H1 (cell line): ENCODE results near the gene HDAC7. TPM values are rescaled to one million over a fixed set of nuclear protein-coding genes. Genes with fewer than 3 reads are reported as not detected.
A peak's percentile ranks its signal among the peaks of the same experiment; 100 is the strongest.

Experiments
- CTCF ChIA-PET: fragments of 300-600 bp; sonication (Branson Sonifier 250); formaldehyde crosslinking; loops from one replicate; lab custom pipeline; 2021; ENCODE audit not compliant: partially characterized antibody; lab: Charles Lee
- POLR2A ChIA-PET: fragments of 300-600 bp; sonication (Branson Sonifier 250); formaldehyde crosslinking; loops from one replicate; lab custom pipeline; 2021; ENCODE audit warnings: inconsistent platforms; ENCODE audit not compliant: partially characterized antibody; lab: Charles Lee
- DNase-seq, 2 experiments: peaks; one replicate each; pipeline versions ENCODE4 v3.0.0 to v3.0.0-alpha.2; 2010 to 2022; ENCODE audit warnings: low spot score in 2 of 2, low read depth in 1 of 2, mixed read lengths in 1 of 2
- FAIRE-seq: peaks from 2 replicates; lab custom pipeline; 2011; peaks lifted over from hg19 to GRCh38; lab: Jason Lieb, UNC
- H2AFZ ChIP-seq: 2 replicates; pipeline ENCODE4 v1.8.1; 2012; ENCODE audit warnings: low read length, inconsistent platforms
- H2AK5ac ChIP-seq: 2 replicates; pipeline ENCODE4 v1.6.1; 2013; ENCODE audit warnings: low read depth, low read length
- H2BK120ac ChIP-seq: replicated peaks from 2 replicates; pipeline ENCODE3; 2013; ENCODE audit warnings: low read depth, low read length, inconsistent platforms
- H2BK12ac ChIP-seq: 2 replicates; pipeline ENCODE4 v1.6.1; 2013; ENCODE audit warnings: low read depth, low read length
- H2BK15ac ChIP-seq: 2 replicates; pipeline ENCODE4 v1.6.1; 2013; ENCODE audit warnings: low read length
- H2BK20ac ChIP-seq: 2 replicates; pipeline ENCODE4 v1.6.1; 2013; ENCODE audit warnings: low read length
- H2BK5ac ChIP-seq: 2 replicates; pipeline ENCODE4 v1.6.1; 2013; ENCODE audit warnings: low read depth, low read length
- H3K14ac ChIP-seq: 2 replicates; pipeline ENCODE4 v1.6.1; 2013; ENCODE audit warnings: inconsistent platforms; ENCODE audit not compliant: insufficient read length
- H3K18ac ChIP-seq: 2 replicates; pipeline ENCODE4 v1.6.1; 2013; ENCODE audit warnings: low read length; ENCODE audit errors: extremely low read depth
- H3K23ac ChIP-seq: 2 replicates; pipeline ENCODE4 v1.6.1; 2013; ENCODE audit warnings: inconsistent platforms; ENCODE audit not compliant: insufficient read length
- H3K23me2 ChIP-seq: 2 replicates; pipeline ENCODE4 v1.6.1; 2013; ENCODE audit warnings: low read depth, low read length
- H3K27ac ChIP-seq: 2 replicates; pipeline ENCODE4 v1.6.1; 2011; ENCODE audit warnings: low read depth, low read length, inconsistent platforms
- H3K27me3 ChIP-seq, 4 experiments: replicated peaks in 1 of 4; 1 replicate in 1 of 4; 2 replicates in 3 of 4; pipeline versions ENCODE4 v1.6.1 to v1.8.1; 2011 to 2013; ENCODE audit warnings: low read length in 3 of 4, mild to moderate bottlenecking in 3 of 4, inconsistent platforms in 2 of 4, mixed read lengths in 2 of 4, moderate library complexity in 1 of 4; ENCODE audit not compliant: control insufficient read depth in 3 of 4, insufficient read depth in 3 of 4; ENCODE audit errors: extremely low read depth in 1 of 4
- H3K36me3 ChIP-seq, 4 experiments: 2 replicates each; pipeline versions ENCODE4 v1.6.1 to v1.8.1; 2011 to 2013; ENCODE audit warnings: mild to moderate bottlenecking in 4 of 4, low read length in 3 of 4, moderate library complexity in 2 of 4, control low read depth in 1 of 4, inconsistent platforms in 1 of 4; ENCODE audit not compliant: insufficient read depth in 4 of 4, control insufficient read depth in 2 of 4
- H3K4ac ChIP-seq: replicated peaks from 2 replicates; pipeline ENCODE3; 2013; ENCODE audit warnings: low read length, low read depth, mixed read lengths, inconsistent platforms; ENCODE audit not compliant: insufficient read length
- H3K4me1 ChIP-seq, 4 experiments: replicated peaks in 1 of 4; 1 replicate in 1 of 4; 2 replicates in 3 of 4; pipeline versions ENCODE4 v1.6.1 to v1.8.1; 2011 to 2013; ENCODE audit warnings: low read length in 3 of 4, inconsistent platforms in 2 of 4, mixed read lengths in 1 of 4; ENCODE audit not compliant: insufficient read depth in 4 of 4, control insufficient read depth in 3 of 4
- H3K4me2 ChIP-seq, 2 experiments: 2 replicates each; pipeline versions ENCODE4 v1.6.1 to v1.8.1; 2011 to 2013; ENCODE audit warnings: low read depth in 2 of 2, low read length in 2 of 2, control low read depth in 1 of 2, inconsistent platforms in 1 of 2, mild to moderate bottlenecking in 1 of 2; ENCODE audit not compliant: insufficient read depth in 1 of 2
- H3K4me3 ChIP-seq, 4 experiments: fragments of 200-600, 300-600 bp in 1 of 4; sonication (generic), shearing (Covaris generic), sonication (Bioruptor Twin) in 1 of 4; 2 replicates each; pipeline versions ENCODE4 v1.5.1 to v1.8.1; 2011 to 2016; ENCODE audit warnings: low read length in 4 of 4, low read depth in 3 of 4, control low read depth in 2 of 4, inconsistent platforms in 2 of 4, mild to moderate bottlenecking in 2 of 4, mixed read lengths in 1 of 4, moderate library complexity in 1 of 4; ENCODE audit not compliant: insufficient read depth in 2 of 4; ENCODE audit errors: extremely low read depth in 1 of 4
- H3K56ac ChIP-seq: replicated peaks from 2 replicates; pipeline ENCODE3; 2013; ENCODE audit warnings: low read depth, mild to moderate bottlenecking, mixed read lengths, low read length, inconsistent platforms; ENCODE audit not compliant: insufficient read length
- H3K79me1 ChIP-seq: 2 replicates; pipeline ENCODE4 v1.6.1; 2013; ENCODE audit warnings: low read depth, low read length, control low read depth
- H3K79me2 ChIP-seq, 2 experiments: 2 replicates each; pipeline versions ENCODE4 v1.6.1 to v1.8.1; 2012 to 2013; ENCODE audit warnings: low read length in 2 of 2, mild to moderate bottlenecking in 2 of 2, inconsistent platforms in 1 of 2; ENCODE audit not compliant: insufficient read depth in 2 of 2, control insufficient read depth in 1 of 2
- H3K9ac ChIP-seq, 4 experiments: replicated peaks in 1 of 4; 1 replicate in 1 of 4; 2 replicates in 3 of 4; pipeline versions ENCODE4 v1.6.1 to v1.8.1; 2011 to 2013; ENCODE audit warnings: low read depth in 3 of 4, low read length in 3 of 4, control low read depth in 2 of 4, mild to moderate bottlenecking in 2 of 4, moderate library complexity in 2 of 4, inconsistent platforms in 1 of 4; ENCODE audit errors: extremely low read depth in 1 of 4
- H3K9me3 ChIP-seq, 2 experiments: 2 replicates each; pipeline versions ENCODE4 v1.6.1 to v1.8.1; 2012 to 2013; ENCODE audit warnings: mild to moderate bottlenecking in 2 of 2, moderate library complexity in 2 of 2, control low read depth in 1 of 2, inconsistent platforms in 1 of 2, low read depth in 1 of 2, low read length in 1 of 2, mixed read lengths in 1 of 2; ENCODE audit not compliant: insufficient read depth in 2 of 2
- H4K20me1 ChIP-seq, 2 experiments: replicated peaks in 1 of 2; 2 replicates each; pipeline versions ENCODE3 to v1.8.1; 2011 to 2013; ENCODE audit warnings: inconsistent platforms in 2 of 2, low read length in 2 of 2, mild to moderate bottlenecking in 1 of 2; ENCODE audit not compliant: insufficient read depth in 2 of 2, control insufficient read depth in 1 of 2
- H4K5ac ChIP-seq: 2 replicates; pipeline ENCODE4 v1.6.1; 2013; ENCODE audit warnings: low read length, low read depth, mixed read lengths, inconsistent platforms; ENCODE audit not compliant: insufficient read length
- H4K8ac ChIP-seq: 2 replicates; pipeline ENCODE4 v1.8.0; 2013; ENCODE audit warnings: mild to moderate bottlenecking, moderate library complexity, low read length, inconsistent platforms; ENCODE audit not compliant: insufficient read depth; ENCODE audit errors: extremely low read depth
- H4K91ac ChIP-seq: replicated peaks from 2 replicates; pipeline ENCODE3; 2013; ENCODE audit warnings: low read length, mixed read lengths, inconsistent platforms; ENCODE audit not compliant: insufficient read length
- ASH2L ChIP-seq: fragments of 200-600, 300-600 bp; sonication (generic); IDR thresholded peaks from one replicate; pipeline ENCODE4 v1.7.1; 2017; ENCODE audit warnings: low read length
- BCL11A ChIP-seq, 2 experiments: IDR thresholded peaks; one replicate each; pipeline ENCODE4 v1.6.1; 2011; ENCODE audit warnings: low read depth in 2 of 2, low read length in 2 of 2, mild to moderate bottlenecking in 2 of 2
- CEBPB ChIP-seq: IDR thresholded peaks from 2 replicates; pipeline ENCODE4 v1.6.1; 2012; ENCODE audit warnings: low read depth, low read length
- CHD1 ChIP-seq: IDR thresholded peaks from 2 replicates; pipeline ENCODE4 v1.6.1; 2012; ENCODE audit warnings: low read depth, low read length, improper control_type of control experiment
- CHD2 ChIP-seq: IDR thresholded peaks from 2 replicates; pipeline ENCODE4 v1.6.1; 2012; ENCODE audit warnings: low read length, improper control_type of control experiment
- HDAC6 ChIP-seq: IDR thresholded peaks from one replicate; pipeline ENCODE4 v1.7.1; 2012; ENCODE audit warnings: low read depth, mild to moderate bottlenecking, inconsistent platforms, low read length, moderate library complexity
- KDM1A ChIP-seq: fragments of 200-600, 300-600 bp; sonication (generic); IDR thresholded peaks from 2 replicates; pipeline ENCODE4 v1.7.1; 2016; ENCODE audit warnings: mild to moderate bottlenecking, low read length, borderline replicate concordance
- RBBP5 ChIP-seq: IDR thresholded peaks from 2 replicates; pipeline ENCODE4 v1.7.1; 2012; ENCODE audit warnings: low read depth, mild to moderate bottlenecking, inconsistent platforms, low read length, moderate library complexity, borderline replicate concordance
- SIX5 ChIP-seq: IDR thresholded peaks from 2 replicates; pipeline ENCODE4 v1.6.1; 2011; ENCODE audit warnings: mild to moderate bottlenecking, low read depth, low read length
- SP1 ChIP-seq: IDR thresholded peaks from 2 replicates; pipeline ENCODE4 v1.6.1; 2011; ENCODE audit warnings: low read depth, low read length
- SRF ChIP-seq: IDR thresholded peaks from 2 replicates; pipeline ENCODE4 v1.6.1; 2011; ENCODE audit warnings: mild to moderate bottlenecking, low read depth, low read length, moderate library complexity
- WGBS, 2 experiments: shearing (Covaris generic) in 1 of 2; methylation state at CpG; one replicate each; pipeline versions ENCODE4 v1.1.6 to v1.1.7; 2013 to 2015; ENCODE audit warnings: low lambda C conversion rate in 2 of 2, mixed read lengths in 2 of 2, inconsistent platforms in 1 of 2, low coverage in 1 of 2, missing lambda C conversion rate in 1 of 2; ENCODE audit not compliant: insufficient replicate concordance in 2 of 2, insufficient coverage in 1 of 2, insufficient read length in 1 of 2; ENCODE audit errors: extremely low coverage in 1 of 2, missing lambda C conversion rate in 1 of 2; 5-methylcytosine and 5-hydroxymethylcytosine counted together
- polyA plus RNA-seq, 7 experiments: library from polyadenylated mRNA; depleted of rRNA in 3 of 7; stranded (reverse) in 5 of 7; unstranded in 2 of 7; fragments of >200 nt in 5 of 7; fragments of 200-250 nt in 2 of 7; gene quantifications; 1 replicate in 5 of 7; 2 replicates in 1 of 7; 4 replicates in 1 of 7; pipeline versions ENCODE4 v1.2.1 to v1.2.3, GENCODE V29; 2011 to 2013; ENCODE audit warnings: missing spikeins in 2 of 7, mixed read lengths in 2 of 7
- total RNA-seq: library from RNA; stranded (reverse); fragmentation: NEBNext Ultra II Directional; extraction: Animal tissue kit (Norgen Biotek cat#: 25700); gene quantifications from 2 replicates; pipeline ENCODE4 v1.2.1, GENCODE V29; 2021
- TF ChIP-seq, protein P1 (sequence below): IDR thresholded peaks from 2 replicates; pipeline ENCODE4 v1.6.1; 2012; ENCODE audit warnings: low read length, inconsistent platforms

The HDAC7 gene
- total and polyA plus RNA-seq, 2 of the 8 experiments (the other 6 are each of a cell fraction or from before 2014, with no cell fraction given): 25.5 to 84.9 TPM

DNA sequence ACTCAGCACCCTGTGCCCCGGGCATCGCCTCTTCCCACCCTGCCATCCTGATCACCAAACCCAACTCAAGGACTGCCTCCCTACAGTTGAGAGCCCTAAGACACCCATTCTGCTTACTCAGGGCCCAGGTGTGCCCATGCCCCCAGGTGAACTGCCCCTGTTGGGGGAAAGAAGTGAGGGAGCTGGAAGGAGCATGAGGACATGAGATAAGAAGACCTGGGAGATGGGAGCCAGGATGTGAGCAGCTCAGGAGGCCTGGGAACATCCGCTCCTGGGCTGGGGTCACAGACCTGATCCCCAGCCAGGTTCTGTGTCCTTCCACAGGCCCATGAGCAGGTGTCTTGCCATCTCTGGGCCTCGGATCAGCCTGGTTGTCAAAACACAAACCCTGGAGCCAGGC, 67.6 kb downstream of the HDAC7 start:
- Histone ChIP-seq H3K36me3 (no peaks in the 10 kb centered on the region), H2BK120ac (no peak overlapping the region), H3K27ac (no peak overlapping the region), H4K5ac (no peak overlapping the region), H2BK12ac (no peak overlapping the region), H3K4me2 (no peak overlapping the region), H3K23me2 (no peaks in the 10 kb centered on the region), H4K91ac (peak overlapping the region; percentile 75), H3K79me2 (no peaks in the 10 kb centered on the region), H3K14ac (no peak overlapping the region), H2AFZ (no peak overlapping the region), H3K23ac (no peak overlapping the region), H4K20me1 (no peaks in the 10 kb centered on the region), H3K9me3 (no peaks in the 10 kb centered on the region), H3K4me3 (no peak overlapping the region), H3K56ac (no peak overlapping the region), H3K4ac (no peak overlapping the region), H2AK5ac (no peak overlapping the region; the same call in 1 of the 2 replicates), H3K18ac (no peak overlapping the region), H3K27me3 (no peaks in the 10 kb centered on the region), H2BK5ac (no peak overlapping the region; the same call in 1 of the 2 replicates), H3K79me1 (no peaks in the 10 kb centered on the region), H3K9ac (no peak overlapping the region), H4K8ac (no peak overlapping the region), H3K4me1 (peaks cover 6 to 13% (median 7%) of the 10 kb centered on the region in 4 experiments), H2BK20ac (no peak overlapping the region), H2BK15ac (no peak overlapping the region)
- DNase-seq (no peak), FAIRE-seq (no peak)
- WGBS, 2 experiments: 87% methylated on average over 4 of the region's 4 CpGs; no CpG with 5 or more reads in 1 of the 2 experiments
- ChIA-PET CTCF (interaction anchor here (0.7 to 64.6 kb wide), 9 partner anchors 17 to 86 kb away, joined by 3 to 2442 read pairs (median 3); partner anchors contain the start of genes ENDOU and SLC48A1), POLR2A (interaction anchor here (0.6 to 1.7 kb wide), 8 partner anchors 9 to 85 kb away, joined by 3 to 6 read pairs (median 4); partner anchors contain the start of gene SLC48A1)
- TF ChIP-seq CEBPB (no peak), HDAC6 (no peak), KDM1A (no peak), CHD2 (no peak), BCL11A (IDR thresholded peaks at IDR 0.05; ENCODE audit: low read depth in 2 of 2, low read length in 2 of 2) (no peak), ASH2L (no peak), SP1 (no peak), SIX5 (no peak), RBBP5 (no peak), CHD1 (no peak), SRF (no peak)
- TF ChIP-seq, protein P1, sequence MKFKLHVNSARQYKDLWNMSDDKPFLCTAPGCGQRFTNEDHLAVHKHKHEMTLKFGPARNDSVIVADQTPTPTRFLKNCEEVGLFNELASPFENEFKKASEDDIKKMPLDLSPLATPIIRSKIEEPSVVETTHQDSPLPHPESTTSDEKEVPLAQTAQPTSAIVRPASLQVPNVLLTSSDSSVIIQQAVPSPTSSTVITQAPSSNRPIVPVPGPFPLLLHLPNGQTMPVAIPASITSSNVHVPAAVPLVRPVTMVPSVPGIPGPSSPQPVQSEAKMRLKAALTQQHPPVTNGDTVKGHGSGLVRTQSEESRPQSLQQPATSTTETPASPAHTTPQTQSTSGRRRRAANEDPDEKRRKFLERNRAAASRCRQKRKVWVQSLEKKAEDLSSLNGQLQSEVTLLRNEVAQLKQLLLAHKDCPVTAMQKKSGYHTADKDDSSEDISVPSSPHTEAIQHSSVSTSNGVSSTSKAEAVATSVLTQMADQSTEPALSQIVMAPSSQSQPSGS: no peak
